NT2/D1 (cell line): ENCODE measurements around the gene HPS3.

Experiments used
- SUZ12 ChIP-seq: IDR thresholded peaks from 2 replicates; pipeline ENCODE4 v1.6.1; 2011; ENCODE audit not compliant: insufficient read length, insufficient read depth; ENCODE audit errors: extremely low read depth
- YY1 ChIP-seq: IDR thresholded peaks from 2 replicates; pipeline ENCODE4 v1.6.1; 2011; ENCODE audit not compliant: insufficient read length, insufficient read depth

DNA sequence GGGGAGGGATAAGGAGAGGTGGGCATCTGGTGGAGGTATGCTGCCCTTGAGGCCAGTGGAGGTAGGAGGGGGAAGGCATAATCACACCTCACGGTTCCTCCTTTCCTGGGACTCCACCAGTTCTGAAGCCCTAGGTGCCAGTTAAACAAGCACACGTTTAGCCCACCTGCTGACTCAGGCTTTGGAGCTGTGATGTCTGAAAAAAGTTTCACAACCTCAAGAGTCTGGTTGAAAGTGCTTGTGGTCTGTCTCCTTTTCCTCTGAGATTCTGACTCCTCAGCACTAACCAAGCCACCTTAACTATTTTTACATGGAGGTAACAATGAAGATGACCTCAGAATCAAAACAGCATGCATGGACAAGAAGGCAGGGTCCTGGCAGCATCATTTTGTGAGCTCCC lies 23.0 kb downstream of the HPS3 start:
- no peak for TF ChIP-seq YY1
- TF ChIP-seq SUZ12 = no peak
